Daoy (cell line): Measurements from ENCODE around the gene COASY. TPM values are rescaled to one million over a fixed set of nuclear protein-coding genes. Genes with fewer than 3 reads are reported as not detected.
A peak's percentile ranks its signal among the peaks of the same experiment; 100 is the strongest.

Experiments
- DNase-seq: peaks from one replicate; pipeline ENCODE4 v3.0.0-alpha.2; 2015; ENCODE audit warnings: low read depth
- total RNA-seq: library from RNA; depleted of rRNA; stranded (reverse); fragments of >200 nt; shearing (Covaris generic); gene quantifications from 2 replicates; pipeline ENCODE4 v1.2.3, GENCODE V29; 2014; rRNA removed

COASY gene
- total RNA-seq: 18.6 and 19.6 TPM in 2 replicates

- peak; percentile 95 for DNase-seq
Observed at GRCh38 chr17:42561897-42562387, at the start of gene COASY. Gene COASY (plus strand): TSS chr17:42562148. CDS start chr17:42562623, 475 bp downstream.

- no peak for DNase-seq
Observed at GRCh38 chr17:42512246-42512645, 49.7 kb upstream of the COASY start.

- no peak for DNase-seq
Observed at GRCh38 chr17:42512733-42513251, 49.2 kb upstream of the COASY start.

GRCh38 chr17:42513686-42514085 is 48.3 kb upstream of the COASY start:
- DNase-seq: no peak

GRCh38 chr17:42514279-42514678 is 47.7 kb upstream of the COASY start:
- DNase-seq: no peak

GRCh38 chr17:42514867-42515266 is 47.1 kb upstream of the COASY start:
- DNase-seq: no peak

- peak; percentile 86 for DNase-seq
Observed at GRCh38 chr17:42517516-42517915, 44.4 kb upstream of the COASY start.

- peak; percentile 91 for DNase-seq
Observed at GRCh38 chr17:42518046-42518754, 43.7 kb upstream of the COASY start.

GRCh38 chr17:42518755-42519545 is 43.0 kb upstream of the COASY start:
- peak; percentile 83 for DNase-seq

- DNase-seq: peak; percentile 96
Observed at GRCh38 chr17:42519546-42520491, 42.1 kb upstream of the COASY start.

- DNase-seq: no peak
Observed at GRCh38 chr17:42520540-42520951, 41.4 kb upstream of the COASY start.

GRCh38 chr17:42521036-42521435 is 40.9 kb upstream of the COASY start:
- peak; percentile 35 for DNase-seq

GRCh38 chr17:42521666-42522262 is 40.2 kb upstream of the COASY start:
- DNase-seq: no peak

GRCh38 chr17:42522263-42522790 is 39.6 kb upstream of the COASY start:
- no peak for DNase-seq

GRCh38 chr17:42522798-42523278 is 39.1 kb upstream of the COASY start:
- DNase-seq: no peak

GRCh38 chr17:42525221-42525620 is 36.7 kb upstream of the COASY start:
- no peak for DNase-seq

- no peak for DNase-seq
Observed at GRCh38 chr17:42526031-42526444, 35.9 kb upstream of the COASY start.

GRCh38 chr17:42527932-42528331 is 34.0 kb upstream of the COASY start:
- DNase-seq: no peak

- no peak for DNase-seq
Observed at GRCh38 chr17:42529061-42529460, 32.9 kb upstream of the COASY start.

- DNase-seq: no peak
Observed at GRCh38 chr17:42530952-42531454, 30.9 kb upstream of the COASY start.
